Chondrocyte (in vitro differentiated cells): ENCODE measurements around the gene ZSCAN25. TPM values are rescaled to one million over a fixed set of nuclear protein-coding genes. Genes with fewer than 3 reads are reported as not detected.
A peak's percentile ranks its signal among the peaks of the same experiment; 100 is the strongest.
"Not testable (repeated sequence)": the region's sequence is repeated elsewhere in the genome, so short reads cannot be mapped to it uniquely, and the experiment has no call there.

Source experiments
- DNase-seq: peaks from one replicate; pipeline ENCODE4 v3.0.0; 2021; ENCODE audit warnings: mixed read lengths, low spot score
- H3K27ac Mint-ChIP-seq: one replicate; pipeline ENCODE4 v1.8.0; 2021; ENCODE audit warnings: mild to moderate bottlenecking, moderate library complexity, mixed read lengths; ENCODE audit not compliant: unreplicated experiment
- H3K27me3 Mint-ChIP-seq: 2 replicates; pipeline ENCODE4 v1.8.0; 2021; ENCODE audit warnings: low read depth, mixed read lengths
- H3K36me3 Mint-ChIP-seq: 2 replicates; pipeline ENCODE4 v1.8.0; 2021; ENCODE audit warnings: low read depth, mixed read lengths
- H3K4me1 Mint-ChIP-seq: 2 replicates; pipeline ENCODE4 v1.8.0; 2021; ENCODE audit warnings: low read depth, mild to moderate bottlenecking, mixed read lengths
- H3K4me3 Mint-ChIP-seq: one replicate; pipeline ENCODE4 v1.8.0; 2021; ENCODE audit warnings: mild to moderate bottlenecking, moderate library complexity, mixed read lengths; ENCODE audit not compliant: unreplicated experiment
- H3K9me3 Mint-ChIP-seq: 2 replicates; pipeline ENCODE4 v1.8.0; 2021; ENCODE audit warnings: low read depth, mixed read lengths
- total RNA-seq: library from RNA; stranded (reverse); gene quantifications from 3 replicates; pipeline ENCODE4 v1.2.1, GENCODE V29; 2021
- TF ChIP-seq, protein P1 (sequence below): fragments of 200-600 bp; sonication (generic); IDR thresholded peaks from 2 replicates; pipeline ENCODE4 v1.5.0; 2021; ENCODE audit warnings: antibody characterized with exemption, mild to moderate bottlenecking, moderate library complexity

The ZSCAN25 gene
- total RNA-seq, 1 donor from 2014 or later: 10.4 TPM

DNA sequence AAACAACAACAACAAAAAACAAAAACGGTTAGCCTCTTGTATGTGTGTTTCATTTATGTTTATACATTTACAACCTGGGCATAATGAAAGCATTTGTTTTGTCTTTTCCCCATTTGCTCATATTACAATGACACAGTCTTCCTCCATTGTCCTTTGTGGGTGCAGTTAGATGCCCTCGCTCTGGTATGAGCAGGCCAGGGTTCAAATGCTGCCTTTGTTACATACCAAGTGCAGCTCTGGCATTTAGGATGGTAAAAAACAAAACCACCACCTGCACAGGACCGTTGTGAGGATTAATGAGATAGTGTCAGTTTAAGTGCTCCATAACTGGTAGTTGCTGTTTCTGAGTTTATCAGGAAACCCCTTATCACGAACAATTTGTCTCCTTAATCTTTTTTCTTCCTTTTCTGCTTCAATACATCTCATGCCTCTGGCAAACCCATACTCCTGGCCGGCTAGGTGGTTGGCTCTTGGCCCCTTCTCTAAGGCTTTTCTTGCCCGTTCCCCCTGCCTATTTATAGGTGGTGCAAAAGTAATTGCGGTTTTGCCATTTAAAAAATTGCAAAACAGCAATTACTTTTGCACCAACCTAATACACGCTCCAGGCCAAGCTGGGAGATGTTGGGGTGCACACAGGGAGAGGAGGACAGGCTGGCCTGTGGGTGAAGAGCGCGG, 37.3 kb upstream of the ZSCAN25 start:
- TF ChIP-seq, protein P1, sequence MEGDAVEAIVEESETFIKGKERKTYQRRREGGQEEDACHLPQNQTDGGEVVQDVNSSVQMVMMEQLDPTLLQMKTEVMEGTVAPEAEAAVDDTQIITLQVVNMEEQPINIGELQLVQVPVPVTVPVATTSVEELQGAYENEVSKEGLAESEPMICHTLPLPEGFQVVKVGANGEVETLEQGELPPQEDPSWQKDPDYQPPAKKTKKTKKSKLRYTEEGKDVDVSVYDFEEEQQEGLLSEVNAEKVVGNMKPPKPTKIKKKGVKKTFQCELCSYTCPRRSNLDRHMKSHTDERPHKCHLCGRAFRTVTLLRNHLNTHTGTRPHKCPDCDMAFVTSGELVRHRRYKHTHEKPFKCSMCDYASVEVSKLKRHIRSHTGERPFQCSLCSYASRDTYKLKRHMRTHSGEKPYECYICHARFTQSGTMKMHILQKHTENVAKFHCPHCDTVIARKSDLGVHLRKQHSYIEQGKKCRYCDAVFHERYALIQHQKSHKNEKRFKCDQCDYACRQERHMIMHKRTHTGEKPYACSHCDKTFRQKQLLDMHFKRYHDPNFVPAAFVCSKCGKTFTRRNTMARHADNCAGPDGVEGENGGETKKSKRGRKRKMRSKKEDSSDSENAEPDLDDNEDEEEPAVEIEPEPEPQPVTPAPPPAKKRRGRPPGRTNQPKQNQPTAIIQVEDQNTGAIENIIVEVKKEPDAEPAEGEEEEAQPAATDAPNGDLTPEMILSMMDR: no peak
- Mint-ChIP-seq H3K4me1 (peaks cover 13% of the 10 kb centered on the region), H3K27me3 (no peaks in the 10 kb centered on the region), H3K9me3 (no peaks in the 10 kb centered on the region), H3K36me3 (no peaks in the 10 kb centered on the region), H3K27ac (no peak overlapping the region), H3K4me3 (peak overlapping the region; percentile 81)
- no peak for DNase-seq

DNA sequence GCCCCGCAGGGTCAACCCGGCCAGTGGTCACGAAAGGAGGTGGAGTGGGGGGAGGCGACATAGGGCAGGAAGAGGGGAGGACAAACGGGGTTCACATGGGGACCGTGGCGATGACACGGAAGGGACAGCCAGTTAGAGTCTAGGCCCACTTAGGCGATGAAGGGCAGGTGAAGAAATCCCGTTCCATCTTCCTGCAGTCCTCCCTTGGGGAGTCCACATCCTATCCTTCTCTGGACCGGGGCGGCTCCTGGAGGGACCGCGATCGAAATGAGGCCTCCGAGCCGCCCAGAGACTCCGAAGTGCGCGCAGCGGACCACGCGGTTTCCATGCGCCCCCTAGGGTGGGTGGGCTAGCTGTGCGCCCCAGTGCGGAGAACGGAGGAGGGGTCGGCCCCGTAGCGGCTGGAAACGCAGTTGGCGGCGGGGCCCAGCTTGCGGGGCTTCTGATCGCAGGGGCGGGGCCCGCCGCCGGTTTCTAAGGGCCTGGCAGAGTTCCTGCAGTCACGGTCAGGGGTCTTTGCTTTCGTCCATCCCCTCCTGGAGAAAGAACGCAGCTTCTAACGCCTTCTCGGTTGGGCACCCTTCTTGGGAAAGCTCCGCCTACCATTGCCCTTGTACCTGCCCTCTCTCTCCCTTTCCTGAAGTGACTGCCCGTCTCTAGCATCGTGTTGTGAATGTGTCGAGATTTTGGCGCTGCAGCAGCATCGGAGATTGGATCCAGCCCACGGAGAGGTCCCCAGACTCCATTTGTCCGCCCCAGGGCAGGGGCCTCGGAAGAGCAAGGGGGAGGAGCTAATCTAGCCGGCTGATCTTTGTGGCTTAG, 36.6 kb upstream of the ZSCAN25 start:
- Mint-ChIP-seq H3K36me3 (no peaks in the 10 kb centered on the region), H3K27ac (peak overlapping the region; percentile 54), H3K4me3 (peak overlapping the region; percentile 81), H3K4me1 (peaks cover 13% of the 10 kb centered on the region), H3K9me3 (no peaks in the 10 kb centered on the region), H3K27me3 (no peaks in the 10 kb centered on the region)
- TF ChIP-seq, protein P1: peak; percentile 78
- peak; percentile 80 for DNase-seq

DNA sequence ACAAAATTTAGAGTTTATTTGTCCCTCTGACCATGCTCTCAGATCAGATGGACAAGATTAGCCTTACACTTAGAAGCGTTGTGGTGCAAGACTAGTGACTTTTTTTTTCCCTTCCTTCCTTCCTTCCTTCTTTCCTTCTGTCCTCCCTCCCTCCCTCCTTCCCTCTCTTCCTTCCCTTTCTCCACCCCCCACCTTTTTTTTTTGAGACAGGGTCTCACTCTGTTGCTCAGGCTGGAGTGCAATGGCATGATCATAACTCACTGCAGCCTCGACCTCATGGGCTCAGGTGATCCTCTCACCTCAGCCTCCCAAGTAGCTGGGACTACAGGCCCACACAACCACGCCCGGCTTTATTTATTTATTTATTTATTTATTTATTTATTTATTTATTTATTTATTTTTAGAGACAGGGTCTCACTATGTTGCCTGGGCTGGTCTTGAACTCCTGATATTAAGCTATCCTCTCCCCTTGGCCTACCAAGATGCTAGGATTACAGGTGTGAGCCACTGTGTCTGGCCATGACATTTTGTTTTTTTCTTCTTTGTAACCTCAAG, 35.9 kb upstream of the ZSCAN25 start:
- H3K36me3 Mint-ChIP-seq, H3K9me3 Mint-ChIP-seq, DNase-seq, H3K27me3 Mint-ChIP-seq, H3K27ac Mint-ChIP-seq: not testable (repeated sequence)
- H3K4me1 Mint-ChIP-seq: peaks cover 13% of the 10 kb centered on the region
- peak overlapping the region; percentile 81 for H3K4me3 Mint-ChIP-seq

DNA sequence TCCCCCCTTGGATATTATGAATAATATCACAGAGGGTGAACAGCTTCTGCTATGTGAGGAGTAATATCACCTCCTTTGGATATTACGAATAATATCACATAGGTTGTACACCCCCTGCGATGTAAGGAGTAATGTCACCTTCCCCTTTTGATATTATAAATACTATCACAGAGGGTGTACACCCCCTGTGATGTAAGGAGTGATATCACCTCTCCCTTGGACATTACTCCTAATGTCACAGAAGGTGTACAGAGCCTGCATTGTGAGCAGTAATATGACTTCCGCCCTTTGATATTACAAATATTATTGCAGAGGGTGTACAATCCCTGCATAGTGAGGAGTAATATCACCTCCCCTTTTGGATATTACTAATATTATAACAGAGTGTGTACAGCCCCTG, 27.9 kb upstream of the ZSCAN25 start:
- H3K36me3 Mint-ChIP-seq: no peaks in the 10 kb centered on the region
- no peaks in the 10 kb centered on the region for H3K9me3 Mint-ChIP-seq
- DNase-seq: no peak
- no peak overlapping the region for H3K27ac Mint-ChIP-seq
- H3K27me3 Mint-ChIP-seq: peaks cover 6% of the 10 kb centered on the region
- H3K4me1 Mint-ChIP-seq: no peaks in the 10 kb centered on the region
- no peak overlapping the region for H3K4me3 Mint-ChIP-seq
- TF ChIP-seq, protein P1: no peak

DNA sequence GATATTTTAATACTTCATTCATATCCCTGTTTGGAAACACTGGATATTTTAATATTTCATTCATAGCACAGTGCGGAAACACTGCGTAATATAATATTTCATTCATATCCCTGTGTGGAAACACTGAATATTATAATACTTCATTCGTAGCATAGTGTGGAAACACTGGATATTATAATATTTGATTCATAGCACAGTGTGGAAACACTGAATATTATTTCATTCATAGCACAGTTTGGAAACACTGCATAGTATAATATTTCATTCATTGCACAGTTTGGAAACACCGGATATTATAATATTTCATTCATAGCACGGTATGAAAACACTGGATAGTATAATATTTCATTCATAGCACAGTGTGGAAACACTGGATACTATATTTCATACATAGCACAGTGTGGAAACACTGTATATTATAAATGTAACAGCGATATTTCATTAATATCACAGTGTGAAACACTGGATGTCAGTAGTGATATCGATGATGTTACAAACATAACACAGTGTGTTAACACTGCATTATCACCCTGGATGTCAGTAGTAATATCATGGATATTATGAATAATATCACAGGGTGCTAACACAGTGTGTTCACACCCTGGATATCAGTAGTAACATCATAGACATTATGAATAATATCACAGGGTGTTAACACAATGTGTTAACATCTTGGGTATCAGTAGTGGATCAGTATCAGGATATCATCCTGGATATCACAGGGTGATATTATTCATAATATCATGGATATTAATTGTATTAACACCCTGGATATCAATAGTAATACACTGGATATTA, 21.6 kb upstream of the ZSCAN25 start:
- Mint-ChIP-seq H3K4me1 (no peaks in the 10 kb centered on the region), H3K9me3 (no peaks in the 10 kb centered on the region), H3K27me3 (no peaks in the 10 kb centered on the region), H3K27ac (no peak overlapping the region), H3K4me3 (no peak overlapping the region), H3K36me3 (no peaks in the 10 kb centered on the region)
- TF ChIP-seq, protein P1: no peak
- no peak for DNase-seq
